Uterus (tissue), 4 donors: Measurements from ENCODE around the gene ELOVL5. TPM values are rescaled to one million over a fixed set of nuclear protein-coding genes. Genes with fewer than 3 reads are reported as not detected.
"Not testable (repeated sequence)": the region's sequence is repeated elsewhere in the genome, so short reads cannot be mapped to it uniquely, and the experiment has no call there.

ENCODE experiments used
- DNase-seq, 2 donors: peaks; one replicate each; pipeline ENCODE4 v3.0.0-alpha.2; 2019 to 2020
- H3K27ac ChIP-seq, 2 donors: fragments of 200-600 bp; sonication (generic); 1 replicate in 1 of 2; 2 replicates in 1 of 2; pipeline ENCODE4 v1.5.1; 2016 to 2018
- H3K27me3 ChIP-seq, 2 donors: fragments of 200-600 bp; sonication (generic); one replicate each; pipeline ENCODE4 v1.5.1; 2018 to 2019; ENCODE audit warnings: control low read depth in 1 of 2
- H3K36me3 ChIP-seq, 2 donors: fragments of 200-600 bp; sonication (generic); one replicate each; pipeline ENCODE4 v1.5.1; 2019; ENCODE audit warnings: control low read depth in 1 of 2
- H3K4me1 ChIP-seq, 2 donors: fragments of 200-600 bp; sonication (generic); one replicate each; pipeline ENCODE4 v1.5.1; 2018 to 2019; ENCODE audit warnings: control low read depth in 1 of 2
- H3K4me3 ChIP-seq, 2 donors: fragments of 200-600 bp; sonication (generic); 1 replicate in 1 of 2; 2 replicates in 1 of 2; pipeline ENCODE4 v1.5.1; 2018 to 2019; ENCODE audit warnings: mild to moderate bottlenecking in 1 of 2
- H3K9me3 ChIP-seq, 2 donors: fragments of 200-600 bp; sonication (generic); one replicate each; pipeline ENCODE4 v1.5.1; 2019; ENCODE audit warnings: control low read depth in 1 of 2
- CTCF ChIP-seq, 4 experiments: fragments of 200-600 bp in 2 of 4; fragments of 450-650 bp in 2 of 4; sonication (generic) in 2 of 4; IDR thresholded peaks; one replicate each; pipeline ENCODE4 v1.5.1; 2016 to 2019; ENCODE audit warnings: antibody characterized with exemption in 4 of 4, mild to moderate bottlenecking in 2 of 4, moderate library complexity in 1 of 4
- POLR2A ChIP-seq, 2 donors: fragments of 450-650 bp; IDR thresholded peaks; one replicate each; pipeline ENCODE4 v1.6.1; 2016; ENCODE audit warnings: antibody characterized with exemption in 2 of 2, mild to moderate bottlenecking in 1 of 2, moderate library complexity in 1 of 2
- intact Hi-C: fragments of 100-400 bp; cut with DNase I; formaldehyde crosslinking; loops from one replicate; pipeline ENCODE4 v1.15.1; 2023; ENCODE audit warnings: low total_unique reads
- total RNA-seq, 4 donors: library from RNA; depleted of rRNA in 3 of 4; stranded (reverse); fragments of >200 nt in 3 of 4; gene quantifications; one replicate each; pipeline versions ENCODE4 v1.1.0 to v1.2.4, GENCODE V29; 2014 to 2023
- donor health status: DM: yes; HTN: yes; CAD: no.

Gene ELOVL5
- total RNA-seq, 4 donors from 2014 or later = 26.4 to 80.7 (median 48.4) TPM

GRCh38 chr6:53317861-53318260, 30.9 kb downstream of the ELOVL5 start:
- DNase-seq = no peak
- no peaks in the 10 kb centered on the region for H3K27me3 ChIP-seq
- H3K9me3 ChIP-seq = no peaks in the 10 kb centered on the region
- intact Hi-C loops = no loop called here
- H3K27ac ChIP-seq = no peak overlapping the region
- H3K4me3 ChIP-seq = no peak overlapping the region
- TF ChIP-seq CTCF (IDR thresholded peaks at IDR 0.05) = no peak
- no peak for TF ChIP-seq POLR2A (IDR thresholded peaks at IDR 0.05)
- no peaks in the 10 kb centered on the region for H3K4me1 ChIP-seq
- H3K36me3 ChIP-seq = no peaks in the 10 kb centered on the region

- H3K9me3 ChIP-seq, H3K36me3 ChIP-seq, H3K27me3 ChIP-seq, intact Hi-C loops, H3K4me3 ChIP-seq, H3K4me1 ChIP-seq, H3K27ac ChIP-seq, DNase-seq: not testable (repeated sequence)
Observed at GRCh38 chr6:53317299-53317698, 31.5 kb downstream of the ELOVL5 start.

GRCh38 chr6:53316142-53316541, 32.6 kb downstream of the ELOVL5 start:
- Histone ChIP-seq H3K4me3 (no peak overlapping the region), H3K9me3 (no peaks in the 10 kb centered on the region), H3K27ac (no peak overlapping the region), H3K36me3 (no peaks in the 10 kb centered on the region), H3K27me3 (no peaks in the 10 kb centered on the region), H3K4me1 (no peaks in the 10 kb centered on the region)
- no peak for DNase-seq
- intact Hi-C loops = no loop called here
- TF ChIP-seq POLR2A (IDR thresholded peaks at IDR 0.05) (no peak), CTCF (IDR thresholded peaks at IDR 0.05) (no peak)

- no peak for DNase-seq
- Histone ChIP-seq H3K27me3 (no peaks in the 10 kb centered on the region), H3K27ac (no peak overlapping the region), H3K36me3 (no peaks in the 10 kb centered on the region), H3K4me1 (no peaks in the 10 kb centered on the region), H3K4me3 (no peak overlapping the region), H3K9me3 (no peaks in the 10 kb centered on the region)
- intact Hi-C loops = no loop called here
- no peak for TF ChIP-seq POLR2A (IDR thresholded peaks at IDR 0.05)
- no peak for TF ChIP-seq CTCF (IDR thresholded peaks at IDR 0.05)
Observed at GRCh38 chr6:53315086-53315724, 33.5 kb downstream of the ELOVL5 start.

GRCh38 chr6:53313784-53314400, 34.9 kb downstream of the ELOVL5 start:
- Histone ChIP-seq H3K4me1 (no peaks in the 10 kb centered on the region), H3K9me3 (no peaks in the 10 kb centered on the region), H3K36me3 (no peaks in the 10 kb centered on the region), H3K4me3 (no peak overlapping the region), H3K27me3 (no peaks in the 10 kb centered on the region), H3K27ac (no peak overlapping the region)
- DNase-seq = no peak
- intact Hi-C loops = no loop called here
- TF ChIP-seq CTCF (IDR thresholded peaks at IDR 0.05) (no peak), POLR2A (IDR thresholded peaks at IDR 0.05) (no peak)
